CD4-positive, alpha-beta T cell (primary cell): Measurements from ENCODE around the gene LIG3. TPM values are rescaled to one million over a fixed set of nuclear protein-coding genes. Genes with fewer than 3 reads are reported as not detected.
"Not testable (repeated sequence)": the region's sequence is repeated elsewhere in the genome, so short reads cannot be mapped to it uniquely, and the experiment has no call there.

Source experiments
- ATAC-seq: fragments of 200-7000 bp; cut with Tn5 transposase; one replicate; pipeline ENCODE4 v1.10.0; 2022; ENCODE audit warnings: mild to moderate bottlenecking; ENCODE audit not compliant: poor library complexity
- CTCF ChIA-PET: fragments of 350-600 bp; sonication (Branson Sonifier 250); formaldehyde crosslinking; loops from one replicate; lab custom pipeline; 2021; ENCODE audit warnings: antibody characterized with exemption, inconsistent platforms; lab: Charles Lee
- POLR2A ChIA-PET: fragments of 350-600 bp; sonication (Branson Sonifier 250); formaldehyde crosslinking; loops from one replicate; lab custom pipeline; 2021; ENCODE audit warnings: antibody characterized with exemption, inconsistent platforms; lab: Charles Lee
- DNase-seq, 14 experiments: peaks; one replicate each; pipeline ENCODE4 v3.0.0-alpha.2; 2013 to 2020; ENCODE audit warnings: mixed read lengths in 2 of 14
- H3K27ac ChIP-seq, 2 donors: one replicate each; pipeline versions ENCODE4 v1.5.1 to v1.7.0; 2013; ENCODE audit warnings: low read length in 2 of 2, low read depth in 1 of 2, mild to moderate bottlenecking in 1 of 2
- H3K27me3 ChIP-seq, 2 experiments: 1 replicate in 1 of 2; 2 replicates in 1 of 2; pipeline versions ENCODE4 v1.6.1 to v1.7.0; 2013; ENCODE audit warnings: low read length in 2 of 2, control low read depth in 1 of 2, mild to moderate bottlenecking in 1 of 2, moderate library complexity in 1 of 2; ENCODE audit not compliant: insufficient read depth in 2 of 2, control insufficient read depth in 1 of 2
- H3K36me3 ChIP-seq: one replicate; pipeline ENCODE4 v1.6.1; 2013; ENCODE audit warnings: low read length, control low read depth; ENCODE audit not compliant: insufficient read depth
- H3K4me1 ChIP-seq: one replicate; pipeline ENCODE4 v1.6.1; 2013; ENCODE audit warnings: low read length, control low read depth; ENCODE audit not compliant: insufficient read depth
- H3K4me3 ChIP-seq: one replicate; pipeline ENCODE4 v1.5.1; 2013; ENCODE audit warnings: mild to moderate bottlenecking, low read length, moderate library complexity
- H3K9me3 ChIP-seq, 2 experiments: 1 replicate in 1 of 2; 2 replicates in 1 of 2; pipeline versions ENCODE4 v1.6.1 to v1.7.0; 2013; ENCODE audit warnings: low read length in 2 of 2, mild to moderate bottlenecking in 2 of 2, control low read depth in 1 of 2, moderate library complexity in 1 of 2; ENCODE audit not compliant: control insufficient read depth in 1 of 2, insufficient read depth in 1 of 2
- H3K27ac Mint-ChIP-seq: one replicate; pipeline ENCODE4 v1.8.0; 2020; ENCODE audit warnings: mixed read lengths
- H3K27me3 Mint-ChIP-seq: one replicate; pipeline ENCODE4 v1.8.0; 2021; ENCODE audit warnings: mixed read lengths
- H3K36me3 Mint-ChIP-seq: one replicate; pipeline ENCODE4 v1.8.0; 2021; ENCODE audit warnings: low read depth, mixed read lengths
- H3K4me1 Mint-ChIP-seq: one replicate; pipeline ENCODE4 v1.8.0; 2021; ENCODE audit warnings: low read depth, mixed read lengths
- H3K4me3 Mint-ChIP-seq: one replicate; pipeline ENCODE4 v1.8.0; 2020; ENCODE audit warnings: mild to moderate bottlenecking, mixed read lengths
- H3K9me3 Mint-ChIP-seq: one replicate; pipeline ENCODE4 v1.8.0; 2020; ENCODE audit warnings: mixed read lengths
- intact Hi-C, 2 experiments: fragments of 100-400 bp; cut with DNase I in 1 of 2; cut with micrococcal nuclease in 1 of 2; formaldehyde crosslinking; loops; one replicate each; pipeline versions ENCODE4 v1.15.1 to v1.9.0; 2023 to 2025; cut with DNase I, micrococcal nuclease
- total RNA-seq, 174 experiments: library from RNA in 2 of 174; stranded (reverse) in 2 of 174; gene quantifications; one replicate each; pipeline ENCODE4 v1.2.3 and lab custom pipeline; 2021 to 2026
- TF ChIP-seq, protein P1 (sequence below): fragments of 200-600 bp; IDR thresholded peaks from one replicate; pipeline ENCODE4 v1.8.0; 2022; ENCODE audit warnings: antibody characterized with exemption, mild to moderate bottlenecking

LIG3 gene
- total RNA-seq, 2 experiments from 2014 or later: 44.6 to 49.1 TPM

DNA sequence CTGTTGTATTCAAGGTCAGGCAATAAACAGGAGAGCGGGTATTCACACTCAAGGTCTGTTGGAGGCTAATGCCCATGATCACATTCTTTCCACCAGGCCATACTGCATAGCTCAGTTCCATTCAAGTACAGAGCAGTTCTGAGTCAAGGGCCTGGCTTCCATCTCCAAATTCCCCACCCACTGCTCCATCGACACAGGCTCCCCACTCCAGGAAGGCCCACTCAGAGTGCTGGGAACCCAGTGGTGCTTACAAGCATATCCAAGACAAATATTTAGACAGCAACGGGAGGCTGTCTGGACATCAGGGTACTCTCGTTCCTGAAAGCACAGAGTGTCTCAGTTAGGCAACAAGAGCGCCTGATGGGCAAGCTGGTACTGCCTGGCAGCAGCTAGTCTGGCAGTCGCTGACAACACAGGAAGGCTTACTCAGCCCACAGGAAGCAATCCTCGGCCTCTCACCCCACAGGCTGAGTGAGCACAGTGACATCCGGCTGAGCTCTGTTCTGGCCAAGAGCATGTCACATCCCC, 42.3 kb downstream of the LIG3 start:
- no peaks in the 10 kb centered on the region for H3K27me3 ChIP-seq
- peak overlapping the region; percentile 84 to 87 for H3K27ac ChIP-seq
- no peaks in the 10 kb centered on the region for H3K9me3 ChIP-seq
- peak overlapping the region; percentile 12 for H3K4me3 Mint-ChIP-seq
- peak overlapping the region; percentile 95 for H3K27ac Mint-ChIP-seq
- H3K9me3 Mint-ChIP-seq: no peaks in the 10 kb centered on the region
- peaks cover 51% of the 10 kb centered on the region for H3K36me3 ChIP-seq
- peaks cover 35% of the 10 kb centered on the region for H3K4me1 ChIP-seq
- ATAC-seq: peak; percentile 97
- peaks cover 75% of the 10 kb centered on the region for H3K36me3 Mint-ChIP-seq
- CTCF ChIA-PET: interaction anchor here (1.0 to 3.1 kb wide), 14 partner anchors 15 to 725 kb away, joined by 3 to 28 read pairs (median 4); partner anchors contain the start of genes LIG3, RAD51D and RFFL
- H3K4me3 ChIP-seq: peak overlapping the region; percentile 15
- DNase-seq: peak; percentile 37 to 88 (median 72)
- TF ChIP-seq, protein P1, sequence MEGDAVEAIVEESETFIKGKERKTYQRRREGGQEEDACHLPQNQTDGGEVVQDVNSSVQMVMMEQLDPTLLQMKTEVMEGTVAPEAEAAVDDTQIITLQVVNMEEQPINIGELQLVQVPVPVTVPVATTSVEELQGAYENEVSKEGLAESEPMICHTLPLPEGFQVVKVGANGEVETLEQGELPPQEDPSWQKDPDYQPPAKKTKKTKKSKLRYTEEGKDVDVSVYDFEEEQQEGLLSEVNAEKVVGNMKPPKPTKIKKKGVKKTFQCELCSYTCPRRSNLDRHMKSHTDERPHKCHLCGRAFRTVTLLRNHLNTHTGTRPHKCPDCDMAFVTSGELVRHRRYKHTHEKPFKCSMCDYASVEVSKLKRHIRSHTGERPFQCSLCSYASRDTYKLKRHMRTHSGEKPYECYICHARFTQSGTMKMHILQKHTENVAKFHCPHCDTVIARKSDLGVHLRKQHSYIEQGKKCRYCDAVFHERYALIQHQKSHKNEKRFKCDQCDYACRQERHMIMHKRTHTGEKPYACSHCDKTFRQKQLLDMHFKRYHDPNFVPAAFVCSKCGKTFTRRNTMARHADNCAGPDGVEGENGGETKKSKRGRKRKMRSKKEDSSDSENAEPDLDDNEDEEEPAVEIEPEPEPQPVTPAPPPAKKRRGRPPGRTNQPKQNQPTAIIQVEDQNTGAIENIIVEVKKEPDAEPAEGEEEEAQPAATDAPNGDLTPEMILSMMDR: no peak
- peaks cover 63% of the 10 kb centered on the region for H3K4me1 Mint-ChIP-seq
- intact Hi-C loops: loop anchor here in 1 of 2 experiments (1.0 to 2.0 kb wide), 3 partner anchors 29 to 66 kb away; partner anchors contain the start of gene RFFL
- POLR2A ChIA-PET: interaction anchor here (1.0 to 3.2 kb wide), 20 partner anchors 10 to 564 kb away, joined by 3 to 45 read pairs (median 6); partner anchors contain the start of genes LIG3 and RFFL
- no peaks in the 10 kb centered on the region for H3K27me3 Mint-ChIP-seq

DNA sequence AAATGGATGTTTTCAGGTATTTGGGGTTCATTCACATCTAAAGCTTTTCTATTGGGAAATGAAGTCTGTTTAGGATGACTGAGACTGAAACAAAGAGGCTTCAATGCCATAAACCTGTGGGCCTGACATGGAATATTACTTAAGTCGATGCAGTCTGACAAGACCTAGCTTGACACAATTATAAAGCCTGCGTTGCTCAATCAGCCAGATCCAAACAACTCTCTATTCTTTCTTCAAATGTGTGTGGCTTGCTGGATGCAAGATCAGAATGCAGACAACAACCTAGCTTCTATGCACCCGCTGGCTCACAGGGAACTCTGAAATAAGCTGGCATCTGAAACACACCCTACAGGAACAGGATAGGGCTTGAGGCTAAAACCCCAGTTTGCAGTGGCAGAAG, 43.2 kb downstream of the LIG3 start:
- Mint-ChIP-seq H3K36me3 (peaks cover 70% of the 10 kb centered on the region), H3K4me3 (peak overlapping the region; percentile 11)

DNA sequence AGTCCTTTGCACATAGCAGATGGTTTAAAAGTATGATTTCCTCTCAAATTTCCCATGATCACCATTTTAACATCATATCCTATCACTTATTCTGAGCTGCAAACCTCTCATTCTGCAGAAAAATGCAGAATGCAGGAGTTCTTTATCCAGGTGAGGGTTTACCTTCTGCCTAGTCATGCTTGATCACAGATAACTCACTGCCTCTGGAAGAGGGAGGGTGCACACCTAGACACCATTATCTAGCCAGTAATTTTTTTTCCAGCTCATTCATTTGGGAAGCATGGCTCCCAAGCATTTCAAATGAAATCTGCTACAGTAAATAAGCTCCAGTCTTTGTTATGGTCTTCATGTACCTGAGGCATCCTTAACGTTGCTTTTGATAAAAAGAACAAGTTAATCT, 45.2 kb downstream of the LIG3 start:
- peaks cover 27% of the 10 kb centered on the region for H3K36me3 ChIP-seq
- H3K9me3 ChIP-seq: no peaks in the 10 kb centered on the region
- H3K9me3 Mint-ChIP-seq: no peaks in the 10 kb centered on the region
- no peaks in the 10 kb centered on the region for H3K27me3 ChIP-seq
- peak overlapping the region; percentile 95 for H3K27ac Mint-ChIP-seq
- no peak for ATAC-seq
- intact Hi-C loops: loop anchor here in 1 of 2 experiments (2.0 kb wide), 1 partner anchor 15 kb away; no protein-coding TSS in a partner anchor
- H3K4me1 Mint-ChIP-seq: peaks cover 64% of the 10 kb centered on the region
- H3K27me3 Mint-ChIP-seq: no peaks in the 10 kb centered on the region
- peaks cover 37% of the 10 kb centered on the region for H3K4me1 ChIP-seq
- POLR2A ChIA-PET: interaction anchor here (0.6 to 3.2 kb wide), 3 partner anchors 21 to 25 kb away, joined by 3 to 11 read pairs (median 3); no protein-coding TSS in a partner anchor
- CTCF ChIA-PET: interaction anchor here (1.6 kb wide), 1 partner anchor 93 kb away, joined by 3 read pairs; no protein-coding TSS in a partner anchor
- no peak overlapping the region for H3K27ac ChIP-seq
- no peak overlapping the region for H3K4me3 Mint-ChIP-seq
- TF ChIP-seq, protein P1: no peak
- no peak overlapping the region for H3K4me3 ChIP-seq
- H3K36me3 Mint-ChIP-seq: peaks cover 51% of the 10 kb centered on the region
- no peak for DNase-seq

More for the DNA sequence above, 43.2 kb downstream of the LIG3 start:
- Histone ChIP-seq H3K4me1 (peaks cover 35% of the 10 kb centered on the region), H3K36me3 (peaks cover 42% of the 10 kb centered on the region), H3K27ac (peak overlapping the region; percentile 84 to 87), H3K9me3 (no peaks in the 10 kb centered on the region), H3K4me3 (no peak overlapping the region), H3K27me3 (no peaks in the 10 kb centered on the region)
- POLR2A ChIA-PET: interaction anchor here (0.6 to 3.2 kb wide), 12 partner anchors 11 to 138 kb away, joined by 3 to 45 read pairs (median 16); partner anchors contain the start of genes LIG3 and RFFL
- CTCF ChIA-PET: interaction anchor here (1.0 to 3.1 kb wide), 10 partner anchors 20 to 96 kb away, joined by 3 to 28 read pairs (median 7); partner anchors contain the start of genes RAD51D and RFFL
- intact Hi-C loops: loop anchor here in 1 of 2 experiments (1.0 to 2.0 kb wide), 2 partner anchors 40 to 65 kb away; partner anchors contain the start of gene RFFL
- DNase-seq: no peak
- peaks cover 67% of the 10 kb centered on the region for H3K4me1 Mint-ChIP-seq
- ATAC-seq: no peak
- no peaks in the 10 kb centered on the region for H3K27me3 Mint-ChIP-seq
- TF ChIP-seq, protein P1: no peak
- H3K27ac Mint-ChIP-seq: peak overlapping the region; percentile 95
- H3K9me3 Mint-ChIP-seq: no peaks in the 10 kb centered on the region

DNA sequence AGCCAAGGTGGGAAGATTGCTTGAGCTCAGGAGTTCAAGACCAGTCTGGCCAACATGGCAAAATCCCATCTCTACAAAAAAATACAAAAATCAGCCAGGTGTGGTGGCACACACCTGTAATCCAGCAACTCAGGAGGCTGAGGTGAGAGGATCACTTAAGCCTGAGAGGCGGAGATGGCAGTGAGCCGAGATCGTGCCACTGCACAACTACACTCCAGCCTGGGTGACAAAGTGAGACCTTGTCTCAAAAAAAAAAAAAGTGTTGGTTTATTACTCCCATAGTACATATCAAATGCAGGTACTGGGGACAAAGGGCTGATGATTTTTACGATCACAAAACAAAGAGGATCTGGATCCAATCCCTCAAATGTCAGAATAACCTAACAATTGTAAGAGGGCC, 47.8 kb downstream of the LIG3 start:
- POLR2A ChIA-PET: interaction anchor here (1.2 to 1.8 kb wide), 2 partner anchors 13 to 20 kb away, joined by 3 to 6 read pairs; no protein-coding TSS in a partner anchor
- peaks cover 16% of the 10 kb centered on the region for H3K4me1 ChIP-seq
- H3K4me3 Mint-ChIP-seq, H3K4me3 ChIP-seq, H3K9me3 ChIP-seq, H3K27me3 Mint-ChIP-seq, ATAC-seq, H3K27me3 ChIP-seq, DNase-seq, intact Hi-C loops, H3K9me3 Mint-ChIP-seq: not testable (repeated sequence)
- peaks cover 22% of the 10 kb centered on the region for H3K36me3 ChIP-seq
- peaks cover 45% of the 10 kb centered on the region for H3K36me3 Mint-ChIP-seq
- H3K27ac ChIP-seq: peak overlapping the region in 1 of 2 donors; percentile 27
- CTCF ChIA-PET: interaction anchor here (0.6 to 1.4 kb wide), 3 partner anchors 13 to 776 kb away, joined by 3 read pairs; no protein-coding TSS in a partner anchor
- peak overlapping the region; percentile 68 for H3K27ac Mint-ChIP-seq
- peaks cover 59% of the 10 kb centered on the region for H3K4me1 Mint-ChIP-seq
